Measurements from ENCODE around the gene NT5M. TPM values are rescaled to one million over a fixed set of nuclear protein-coding genes. Genes with fewer than 3 reads are reported as not detected.
"Not testable (repeated sequence)": the region's sequence is repeated elsewhere in the genome, so short reads cannot be mapped to it uniquely, and the experiment has no call there.

Gene NT5M
- total and polyA plus RNA-seq, 2 donors (not counting 1 experiment from before 2014, with no cell fraction given): 0.37 to 1.2 TPM

- no peaks in the 10 kb centered on the region for H3K79me2 ChIP-seq (ENCODE audit: control insufficient read depth, insufficient read depth, low read length)
- no peak for TF ChIP-seq EZH2 (IDR thresholded peaks at IDR 0.05; ENCODE audit: low read length, missing control alignments)
- TF ChIP-seq, protein P1, sequence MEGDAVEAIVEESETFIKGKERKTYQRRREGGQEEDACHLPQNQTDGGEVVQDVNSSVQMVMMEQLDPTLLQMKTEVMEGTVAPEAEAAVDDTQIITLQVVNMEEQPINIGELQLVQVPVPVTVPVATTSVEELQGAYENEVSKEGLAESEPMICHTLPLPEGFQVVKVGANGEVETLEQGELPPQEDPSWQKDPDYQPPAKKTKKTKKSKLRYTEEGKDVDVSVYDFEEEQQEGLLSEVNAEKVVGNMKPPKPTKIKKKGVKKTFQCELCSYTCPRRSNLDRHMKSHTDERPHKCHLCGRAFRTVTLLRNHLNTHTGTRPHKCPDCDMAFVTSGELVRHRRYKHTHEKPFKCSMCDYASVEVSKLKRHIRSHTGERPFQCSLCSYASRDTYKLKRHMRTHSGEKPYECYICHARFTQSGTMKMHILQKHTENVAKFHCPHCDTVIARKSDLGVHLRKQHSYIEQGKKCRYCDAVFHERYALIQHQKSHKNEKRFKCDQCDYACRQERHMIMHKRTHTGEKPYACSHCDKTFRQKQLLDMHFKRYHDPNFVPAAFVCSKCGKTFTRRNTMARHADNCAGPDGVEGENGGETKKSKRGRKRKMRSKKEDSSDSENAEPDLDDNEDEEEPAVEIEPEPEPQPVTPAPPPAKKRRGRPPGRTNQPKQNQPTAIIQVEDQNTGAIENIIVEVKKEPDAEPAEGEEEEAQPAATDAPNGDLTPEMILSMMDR (conservative IDR thresholded peaks at IDR 0.05 in 1 of 2, IDR thresholded peaks at IDR 0.05 in 1 of 2; ENCODE audit: low read depth in 1 of 2, low read length in 2 of 2): no peak
- peaks cover 4% of the 10 kb centered on the region for H3K4me1 ChIP-seq (ENCODE audit: control insufficient read depth, extremely low read depth, insufficient read depth, low read length)
- H3K4me3 ChIP-seq (replicated peaks in 1 of 4; ENCODE audit: control extremely low read depth in 1 of 4, insufficient read depth in 1 of 4, low read depth in 3 of 4, low read length in 4 of 4): no peak overlapping the region
- H3K27me3 ChIP-seq (ENCODE audit: control insufficient read depth, insufficient read depth, low read length): no peaks in the 10 kb centered on the region
- H3K27ac ChIP-seq (ENCODE audit: insufficient read depth, low read length): no peak overlapping the region
- DNase-seq (ENCODE audit: low read depth in 2 of 2): no peak
- H3K4me2 ChIP-seq (ENCODE audit: extremely low read depth, insufficient read depth, low read length): no peak overlapping the region
- no peaks in the 10 kb centered on the region for H3K36me3 ChIP-seq (ENCODE audit: control insufficient read depth, insufficient read depth, low read length)
- no peak overlapping the region for H3K9ac ChIP-seq (ENCODE audit: insufficient read depth, low read length)
- no peak overlapping the region for H2AFZ ChIP-seq (ENCODE audit: low read length)
- no peaks in the 10 kb centered on the region for H3K9me3 ChIP-seq (ENCODE audit: control insufficient read depth, insufficient read depth, low read depth, low read length)
- no peaks in the 10 kb centered on the region for H4K20me1 ChIP-seq (ENCODE audit: control insufficient read depth, extremely low read depth, insufficient read depth, low read length)
Observed at GRCh38 chr17:17297217-17297616, 6.0 kb upstream of the NT5M start.

DNA sequence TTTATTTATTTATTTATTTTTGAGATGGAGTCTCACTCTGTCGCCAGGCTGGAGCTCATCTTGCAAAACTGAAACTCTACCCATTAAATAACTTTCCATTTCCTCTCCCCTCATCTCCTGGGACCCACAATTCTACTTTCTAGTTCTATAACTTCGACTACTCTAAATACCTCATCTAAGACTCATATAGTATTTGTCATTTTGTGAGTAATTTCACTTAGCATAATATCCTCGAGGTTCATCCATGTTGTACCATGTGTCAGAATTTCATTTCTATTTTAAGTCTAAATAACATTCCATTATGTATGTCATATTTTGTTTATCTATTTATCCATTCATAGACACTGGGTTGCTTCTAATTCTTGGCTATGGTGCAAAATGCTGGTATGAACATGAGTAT is 5.1 kb upstream of the NT5M start:
- H3K9me3 ChIP-seq (ENCODE audit: control insufficient read depth, insufficient read depth, low read depth, low read length): no peaks in the 10 kb centered on the region
- peaks cover 4% of the 10 kb centered on the region for H3K4me1 ChIP-seq (ENCODE audit: control insufficient read depth, extremely low read depth, insufficient read depth, low read length)
- no peaks in the 10 kb centered on the region for H4K20me1 ChIP-seq (ENCODE audit: control insufficient read depth, extremely low read depth, insufficient read depth, low read length)
- H3K4me2 ChIP-seq (ENCODE audit: extremely low read depth, insufficient read depth, low read length): no peak overlapping the region
- TF ChIP-seq EZH2 (IDR thresholded peaks at IDR 0.05; ENCODE audit: low read length, missing control alignments): no peak
- TF ChIP-seq, protein P1 (conservative IDR thresholded peaks at IDR 0.05 in 1 of 2, IDR thresholded peaks at IDR 0.05 in 1 of 2; ENCODE audit: low read depth in 1 of 2, low read length in 2 of 2): no peak
- no peaks in the 10 kb centered on the region for H3K79me2 ChIP-seq (ENCODE audit: control insufficient read depth, insufficient read depth, low read length)
- no peaks in the 10 kb centered on the region for H3K27me3 ChIP-seq (ENCODE audit: control insufficient read depth, insufficient read depth, low read length)
- no peak overlapping the region for H3K4me3 ChIP-seq (replicated peaks in 1 of 4; ENCODE audit: control extremely low read depth in 1 of 4, insufficient read depth in 1 of 4, low read depth in 3 of 4, low read length in 4 of 4)
- no peaks in the 10 kb centered on the region for H3K36me3 ChIP-seq (ENCODE audit: control insufficient read depth, insufficient read depth, low read length)
- no peak overlapping the region for H2AFZ ChIP-seq (ENCODE audit: low read length)
- H3K27ac ChIP-seq (ENCODE audit: insufficient read depth, low read length): no peak overlapping the region
- H3K9ac ChIP-seq (ENCODE audit: insufficient read depth, low read length): no peak overlapping the region
- no peak for DNase-seq (ENCODE audit: low read depth in 2 of 2)

GRCh38 chr17:17300624-17301568 is 2.3 kb upstream of the NT5M start:
- no peak overlapping the region for H3K9ac ChIP-seq (ENCODE audit: insufficient read depth, low read length)
- H3K27ac ChIP-seq (ENCODE audit: insufficient read depth, low read length): no peak overlapping the region
- H3K4me2 ChIP-seq (ENCODE audit: extremely low read depth, insufficient read depth, low read length): peak overlapping the region; percentile 59
- no peaks in the 10 kb centered on the region for H3K36me3 ChIP-seq (ENCODE audit: control insufficient read depth, insufficient read depth, low read length)
- H4K20me1 ChIP-seq (ENCODE audit: control insufficient read depth, extremely low read depth, insufficient read depth, low read length): no peaks in the 10 kb centered on the region
- no peaks in the 10 kb centered on the region for H3K79me2 ChIP-seq (ENCODE audit: control insufficient read depth, insufficient read depth, low read length)
- peak; percentile 42 to 54 for DNase-seq (ENCODE audit: low read depth in 2 of 2)
- H3K27me3 ChIP-seq (ENCODE audit: control insufficient read depth, insufficient read depth, low read length): no peaks in the 10 kb centered on the region
- no peak for TF ChIP-seq EZH2 (IDR thresholded peaks at IDR 0.05; ENCODE audit: low read length, missing control alignments)
- TF ChIP-seq, protein P1 (conservative IDR thresholded peaks at IDR 0.05 in 1 of 2, IDR thresholded peaks at IDR 0.05 in 1 of 2; ENCODE audit: low read depth in 1 of 2, low read length in 2 of 2): no peak
- peak overlapping the region; percentile 78 for H2AFZ ChIP-seq (ENCODE audit: low read length)
- no peaks in the 10 kb centered on the region for H3K9me3 ChIP-seq (ENCODE audit: control insufficient read depth, insufficient read depth, low read depth, low read length)
- peak overlapping the region in 1 of 4 experiments; percentile 11 for H3K4me3 ChIP-seq (replicated peaks in 1 of 4; ENCODE audit: control extremely low read depth in 1 of 4, insufficient read depth in 1 of 4, low read depth in 3 of 4, low read length in 4 of 4)
- H3K4me1 ChIP-seq (ENCODE audit: control insufficient read depth, extremely low read depth, insufficient read depth, low read length): peaks cover 4% of the 10 kb centered on the region

DNA sequence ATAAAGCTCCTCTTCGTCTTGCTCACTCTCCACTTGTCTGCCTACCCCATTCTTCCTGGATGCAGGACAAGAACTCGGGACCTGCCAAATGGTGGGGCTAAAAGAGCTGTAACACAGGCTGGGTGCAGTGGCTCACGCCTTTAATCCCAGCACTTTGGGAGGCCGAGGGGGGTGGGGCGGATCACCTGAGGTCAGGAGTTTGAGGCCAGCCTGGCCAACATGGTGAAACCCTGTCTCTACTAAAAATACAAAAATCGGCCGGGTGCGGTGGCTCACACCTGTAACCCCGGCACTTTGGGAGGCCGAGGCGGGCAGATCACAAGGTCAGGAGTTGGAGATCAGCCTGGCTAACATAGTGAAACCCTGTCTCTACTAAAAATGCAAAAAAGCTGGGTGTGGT is 1.5 kb upstream of the NT5M start:
- not testable (repeated sequence) for H3K4me2 ChIP-seq (ENCODE audit: extremely low read depth, insufficient read depth, low read length); H3K36me3 ChIP-seq (ENCODE audit: control insufficient read depth, insufficient read depth, low read length); H3K79me2 ChIP-seq (ENCODE audit: control insufficient read depth, insufficient read depth, low read length); H3K9me3 ChIP-seq (ENCODE audit: control insufficient read depth, insufficient read depth, low read depth, low read length); H3K4me3 ChIP-seq (replicated peaks in 1 of 4; ENCODE audit: control extremely low read depth in 1 of 4, insufficient read depth in 1 of 4, low read depth in 3 of 4, low read length in 4 of 4); H3K27ac ChIP-seq (ENCODE audit: insufficient read depth, low read length); H4K20me1 ChIP-seq (ENCODE audit: control insufficient read depth, extremely low read depth, insufficient read depth, low read length); H3K27me3 ChIP-seq (ENCODE audit: control insufficient read depth, insufficient read depth, low read length); H3K4me1 ChIP-seq (ENCODE audit: control insufficient read depth, extremely low read depth, insufficient read depth, low read length); DNase-seq (ENCODE audit: low read depth in 2 of 2); H3K9ac ChIP-seq (ENCODE audit: insufficient read depth, low read length); H2AFZ ChIP-seq (ENCODE audit: low read length)
